HEK293T (cell line): ENCODE data around the gene NFIC.
"Not testable (repeated sequence)": the region's sequence is repeated elsewhere in the genome, so short reads cannot be mapped to it uniquely, and the experiment has no call there.

Source experiments
- CTCF ChIA-PET: fragments of 350-600 bp; formaldehyde crosslinking; extraction: SDS; loops from one replicate; lab custom pipeline; 2021; ENCODE audit warnings: antibody characterized with exemption, inconsistent platforms; lab: Yijun Ruan, JAX
- POLR2A ChIA-PET: fragments of 350-600 bp; formaldehyde crosslinking; extraction: SDS; loops from one replicate; lab custom pipeline; 2020; ENCODE audit warnings: antibody characterized with exemption, inconsistent platforms; lab: Yijun Ruan, JAX
- DNase-seq: peaks from one replicate; pipeline ENCODE4 v3.0.0; 2012; ENCODE audit warnings: mixed read lengths; ENCODE audit errors: extremely low spot score
- ARNT ChIP-seq: fragments of 450-650 bp; IDR thresholded peaks from 2 replicates; pipeline ENCODE4 v1.6.1; 2017; ENCODE audit warnings: mild to moderate bottlenecking
- BHLHE40 ChIP-seq: fragments of 450-650 bp; IDR thresholded peaks from 2 replicates; pipeline ENCODE4 v1.6.1; 2016; ENCODE audit warnings: mild to moderate bottlenecking, moderate library complexity, borderline replicate concordance
- CTBP1 ChIP-seq: fragments of 450-650 bp; IDR thresholded peaks from 2 replicates; pipeline ENCODE4 v1.6.1; 2016; ENCODE audit warnings: borderline replicate concordance
- ELF4 ChIP-seq: fragments of 450-650 bp; IDR thresholded peaks from 2 replicates; pipeline ENCODE4 v1.6.1; 2017; ENCODE audit warnings: antibody characterized with exemption
- FOXA1 ChIP-seq: fragments of 450-650 bp; IDR thresholded peaks from 2 replicates; pipeline ENCODE4 v1.6.1; 2016; ENCODE audit warnings: mild to moderate bottlenecking
- FOXK2 ChIP-seq: fragments of 450-650 bp; IDR thresholded peaks from 2 replicates; pipeline ENCODE4 v1.6.1; 2016; ENCODE audit warnings: mild to moderate bottlenecking
- FOXM1 ChIP-seq: fragments of 450-650 bp; IDR thresholded peaks from 2 replicates; pipeline ENCODE4 v1.6.1; 2017; ENCODE audit warnings: mild to moderate bottlenecking, borderline replicate concordance
- HDGF ChIP-seq: fragments of 450-650 bp; IDR thresholded peaks from 2 replicates; pipeline ENCODE4 v1.6.1; 2017; ENCODE audit warnings: antibody characterized with exemption, borderline replicate concordance
- L3MBTL2 ChIP-seq: fragments of 450-650 bp; conservative IDR thresholded peaks from 2 replicates; pipeline ENCODE4 v1.6.1; 2016; ENCODE audit warnings: mild to moderate bottlenecking
- LEF1 ChIP-seq: fragments of 450-650 bp; IDR thresholded peaks from 2 replicates; pipeline ENCODE4 v1.6.1; 2017; ENCODE audit warnings: mild to moderate bottlenecking, borderline replicate concordance
- NFRKB ChIP-seq: fragments of 450-650 bp; IDR thresholded peaks from 2 replicates; pipeline ENCODE4 v1.6.1; 2016; ENCODE audit warnings: mild to moderate bottlenecking, moderate library complexity
- PKNOX1 ChIP-seq: fragments of 450-650 bp; IDR thresholded peaks from 2 replicates; pipeline ENCODE4 v1.6.1; 2016
- SP1 ChIP-seq: fragments of 450-650 bp; IDR thresholded peaks from 2 replicates; pipeline ENCODE4 v1.6.1; 2017
- SUZ12 ChIP-seq: fragments of 450-650 bp; IDR thresholded peaks from 2 replicates; pipeline ENCODE4 v1.6.1; 2016; ENCODE audit warnings: mild to moderate bottlenecking
- TARDBP ChIP-seq: fragments of 450-650 bp; IDR thresholded peaks from 2 replicates; pipeline ENCODE4 v1.6.1; 2016
- ZNF384 ChIP-seq: fragments of 450-650 bp; IDR thresholded peaks from 2 replicates; pipeline ENCODE4 v1.6.1; 2016

Gene NFIC

DNA sequence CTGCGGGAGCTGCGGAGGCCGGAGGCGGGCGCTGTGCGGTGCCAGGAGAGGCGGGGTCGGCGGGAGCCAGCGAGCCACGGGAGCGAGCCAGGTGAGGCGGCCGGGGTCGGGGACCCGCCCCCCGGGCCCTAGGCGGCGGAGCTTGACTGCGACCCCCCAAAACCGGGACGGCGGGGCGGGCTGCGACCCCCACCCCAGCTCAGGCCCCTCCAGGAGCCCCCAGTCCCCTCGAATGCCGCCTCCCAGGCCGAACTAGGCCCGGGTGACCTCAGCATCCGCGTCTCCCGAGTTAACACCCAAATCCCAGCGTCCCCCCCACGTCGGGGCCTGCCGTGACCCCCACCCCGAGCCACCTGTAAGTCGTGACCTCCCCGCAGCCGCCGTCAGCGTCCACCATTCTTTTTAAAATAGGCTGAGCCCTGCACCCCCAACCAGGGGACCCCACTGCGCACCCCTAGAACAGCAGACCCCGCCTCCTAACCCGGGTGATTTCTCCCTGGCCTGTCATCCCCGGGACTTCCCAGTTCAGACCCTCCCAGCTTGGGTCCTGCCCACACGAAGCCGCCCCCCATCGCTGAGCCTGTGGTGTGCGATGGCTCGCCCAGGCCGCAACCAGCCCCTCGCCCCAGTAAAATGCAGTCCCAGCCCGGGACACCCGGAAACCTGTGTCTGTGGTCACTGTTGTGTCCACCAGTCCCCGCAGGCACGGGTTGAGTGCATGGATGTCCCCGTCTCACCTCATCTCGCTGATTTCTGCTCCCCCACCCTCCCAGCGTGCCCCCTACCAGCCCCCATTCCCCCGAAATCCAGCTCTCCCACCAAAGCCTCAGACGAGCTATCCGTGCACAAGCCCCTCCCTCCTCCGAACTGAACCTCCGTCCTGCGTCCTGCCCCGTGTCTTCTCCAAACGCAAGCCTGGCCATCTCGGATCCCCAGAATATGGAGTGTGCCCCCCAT, 140.3 kb downstream of the NFIC start:
- TF ChIP-seq SP1: no peak
- TF ChIP-seq FOXK2: no peak
- TF ChIP-seq NFRKB: no peak
- TF ChIP-seq ARNT: no peak
- no peak for TF ChIP-seq BHLHE40
- TF ChIP-seq TARDBP: no peak
- TF ChIP-seq HDGF: no peak
- no peak for TF ChIP-seq SUZ12
- no peak for TF ChIP-seq ZNF384
- TF ChIP-seq L3MBTL2: no peak
- TF ChIP-seq FOXM1: no peak
- TF ChIP-seq FOXA1: no peak
- TF ChIP-seq LEF1: no peak
- no peak for TF ChIP-seq PKNOX1
- no peak for TF ChIP-seq CTBP1
- no peak for TF ChIP-seq ELF4
- ChIA-PET POLR2A (no interaction called here), CTCF (no interaction called here)
- no peak for DNase-seq

DNA sequence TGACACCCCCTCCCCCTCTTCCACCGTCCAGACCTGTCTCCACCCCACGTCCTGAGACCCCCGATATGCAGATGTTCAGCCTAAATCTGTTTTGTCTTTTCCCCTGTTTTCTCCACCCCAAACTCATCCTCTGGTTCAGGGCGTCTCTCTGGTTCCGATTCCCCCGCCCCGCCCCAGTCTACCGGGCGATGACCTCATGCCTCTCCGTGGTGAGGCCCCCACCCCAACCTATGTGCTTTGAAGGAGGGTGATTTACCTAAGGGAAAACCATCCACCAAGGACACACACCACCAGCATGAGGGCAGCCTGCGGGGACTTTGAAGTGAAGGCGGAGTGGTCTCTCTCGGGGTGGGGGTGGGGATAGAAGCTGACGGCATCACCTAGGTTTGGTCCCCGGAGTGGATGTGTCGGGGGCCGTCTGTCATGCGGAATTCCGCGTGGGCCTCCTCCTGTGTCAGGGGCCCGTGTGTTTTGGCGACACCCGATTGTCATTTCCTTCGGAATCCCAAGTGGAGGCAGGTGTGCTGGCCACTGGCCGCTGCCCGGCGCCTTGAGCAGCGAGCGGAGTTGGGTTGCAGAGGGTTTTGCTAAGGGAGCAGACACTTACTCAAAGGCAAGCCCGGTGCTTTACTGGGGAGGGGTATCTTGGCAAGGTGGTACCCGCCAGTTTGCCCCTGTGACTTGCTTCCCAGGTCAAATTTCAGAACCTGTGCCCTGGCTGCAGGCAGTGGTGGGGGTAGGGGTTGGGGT, 141.2 kb downstream of the NFIC start:
- POLR2A ChIA-PET: no interaction called here
- TF ChIP-seq HDGF: no peak
- no peak for TF ChIP-seq L3MBTL2
- TF ChIP-seq SP1: no peak
- no peak for TF ChIP-seq FOXM1
- TF ChIP-seq CTBP1: no peak
- TF ChIP-seq LEF1: no peak
- no peak for TF ChIP-seq NFRKB
- no peak for TF ChIP-seq PKNOX1
- TF ChIP-seq ARNT: no peak
- no peak for TF ChIP-seq FOXK2
- no peak for TF ChIP-seq SUZ12
- no peak for TF ChIP-seq FOXA1
- TF ChIP-seq TARDBP: no peak
- TF ChIP-seq ZNF384: no peak
- no peak for TF ChIP-seq ELF4
- TF ChIP-seq BHLHE40: no peak
- CTCF ChIA-PET: no interaction called here
- no peak for DNase-seq

GRCh38 chr19:3508121-3508661, 141.8 kb downstream of the NFIC start:
- 0 out of 2 replicates have a peak, but pooled peaks have one; percentile 25 for TF ChIP-seq ZNF384
- CTCF ChIA-PET, DNase-seq, POLR2A ChIA-PET: not testable (repeated sequence)

DNA sequence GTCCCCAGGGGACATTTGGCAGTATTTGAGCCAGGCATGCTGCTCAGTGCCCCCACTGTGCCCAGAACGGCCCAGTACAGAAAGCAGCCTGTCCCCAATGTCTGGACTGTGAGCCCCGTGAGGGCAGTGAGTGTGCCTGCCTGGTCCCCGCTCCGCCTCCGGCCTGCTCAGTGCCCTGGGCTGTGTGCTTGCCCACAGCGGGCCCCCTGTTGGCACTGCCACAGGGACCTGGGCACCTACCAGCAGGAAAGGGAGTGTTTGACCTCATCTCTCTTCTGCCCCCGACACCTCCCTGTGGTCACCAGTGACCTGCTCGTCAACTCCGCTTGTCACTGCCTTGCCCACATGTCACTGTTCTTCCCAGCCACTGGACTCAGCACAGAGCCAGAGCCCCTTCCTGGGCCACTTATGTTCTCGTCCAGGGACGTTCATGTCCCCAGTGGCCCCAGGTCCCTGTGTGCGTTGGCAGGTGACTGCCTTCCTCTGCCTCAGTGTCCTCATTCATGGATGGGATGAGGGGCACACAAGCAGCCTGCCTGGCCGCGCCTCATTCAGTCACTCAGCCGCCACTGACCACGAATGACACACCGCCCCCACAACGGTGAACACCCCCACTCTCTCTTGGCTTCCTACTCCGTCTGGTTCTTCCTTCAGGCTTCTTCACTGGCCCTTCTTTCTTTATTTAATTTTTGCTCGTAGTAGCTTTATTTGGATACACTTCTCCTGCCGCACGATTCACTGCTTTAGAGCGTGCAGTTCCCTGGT, 142.6 kb downstream of the NFIC start:
- TF ChIP-seq SP1 (no peak), ARNT (no peak), L3MBTL2 (no peak), PKNOX1 (no peak), CTBP1 (no peak), LEF1 (no peak), SUZ12 (no peak), HDGF (no peak), BHLHE40 (no peak)
- POLR2A ChIA-PET: no interaction called here
- CTCF ChIA-PET: no interaction called here
- no peak for DNase-seq

DNA sequence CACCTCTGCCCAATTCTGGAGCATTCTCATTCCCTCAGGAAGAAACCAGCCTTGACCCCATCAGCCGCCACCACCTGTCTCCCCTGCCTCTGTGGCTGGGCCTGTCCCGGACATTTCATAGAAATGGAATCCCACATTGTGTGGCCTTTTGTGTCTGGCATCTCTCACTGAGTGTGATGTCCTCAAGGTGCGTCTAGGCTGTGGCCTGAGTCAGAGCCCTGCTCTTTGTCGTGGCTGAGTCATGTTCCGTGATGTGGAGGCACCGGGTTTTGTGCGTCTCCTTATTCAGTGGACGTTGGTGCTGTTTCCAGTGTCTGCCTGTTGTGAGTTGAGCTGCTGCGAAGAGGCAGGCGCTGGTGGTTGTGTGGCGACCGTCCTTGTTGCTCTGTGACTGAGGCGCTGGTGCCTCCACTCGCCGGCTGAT, 143.2 kb downstream of the NFIC start:
- no peak for TF ChIP-seq L3MBTL2
- no peak for TF ChIP-seq ZNF384
- TF ChIP-seq CTBP1: no peak
- no peak for TF ChIP-seq ELF4
- no peak for TF ChIP-seq FOXA1
- TF ChIP-seq PKNOX1: no peak
- TF ChIP-seq FOXK2: no peak
- TF ChIP-seq ARNT: no peak
- TF ChIP-seq SP1: no peak
- TF ChIP-seq SUZ12: no peak
- no peak for TF ChIP-seq BHLHE40
- TF ChIP-seq FOXM1: no peak
- no peak for TF ChIP-seq LEF1
- TF ChIP-seq HDGF: no peak
- POLR2A ChIA-PET: no interaction called here
- CTCF ChIA-PET: no interaction called here
- no peak for DNase-seq
